GM12878 (cell line): ENCODE data around the gene SELENOK.

Experiments used
- CEBPB ChIP-seq, 2 experiments: fragments of 150-350 bp in 1 of 2; IDR thresholded peaks; 2 replicates each; pipeline ENCODE4 v1.6.1; 2012 to 2014; ENCODE audit warnings: low read depth in 2 of 2, low read length in 2 of 2, borderline replicate concordance in 1 of 2, inconsistent platforms in 1 of 2
- CHD4 ChIP-seq: fragments of 200-600 bp; sonication (generic); IDR thresholded peaks from 2 replicates; pipeline ENCODE4 v1.6.1; 2016; ENCODE audit warnings: mild to moderate bottlenecking
- DPF2 ChIP-seq: fragments of 450-650 bp; IDR thresholded peaks from 2 replicates; pipeline ENCODE4 v1.6.1; 2017; ENCODE audit warnings: mild to moderate bottlenecking
- ETV6 ChIP-seq, 2 experiments: fragments of 450-650 bp in 1 of 2; IDR thresholded peaks in 1 of 2; conservative IDR thresholded peaks in 1 of 2; 2 replicates each; pipeline ENCODE4 v1.6.1; 2014; ENCODE audit warnings: antibody characterized with exemption in 1 of 2, borderline replicate concordance in 1 of 2, low read depth in 1 of 2, mild to moderate bottlenecking in 1 of 2, moderate library complexity in 1 of 2
- EZH2 ChIP-seq: IDR thresholded peaks from 2 replicates; pipeline ENCODE4 v1.6.1; 2012; ENCODE audit warnings: low read depth, mild to moderate bottlenecking, control low read depth, inconsistent platforms, low read length, borderline replicate concordance; ENCODE audit not compliant: control insufficient read depth
- POLR2A ChIP-seq: IDR thresholded peaks from 2 replicates; pipeline ENCODE4 v1.6.1; 2011; ENCODE audit warnings: low read depth, mild to moderate bottlenecking, low read length
- RB1 ChIP-seq: fragments of 450-650 bp; formaldehyde crosslinking; IDR thresholded peaks from 2 replicates; pipeline ENCODE4 v1.6.1; 2017; ENCODE audit warnings: mild to moderate bottlenecking, borderline replicate concordance
- RCOR1 ChIP-seq: conservative IDR thresholded peaks from 2 replicates; pipeline ENCODE4 v1.6.1; 2012; ENCODE audit warnings: low read depth, low read length, improper control_type of control experiment
- SMAD5 ChIP-seq: IDR thresholded peaks from 2 replicates; pipeline ENCODE4 v1.6.1; 2016; ENCODE audit warnings: antibody characterized with exemption, low read depth
- SP1 ChIP-seq: IDR thresholded peaks from one replicate; pipeline ENCODE4 v1.6.1; 2011; ENCODE audit warnings: low read depth, low read length
- TCF12 ChIP-seq: IDR thresholded peaks from 2 replicates; pipeline ENCODE4 v1.6.1; 2011; ENCODE audit warnings: low read depth, mild to moderate bottlenecking, low read length
- TF ChIP-seq, protein P1 (sequence below), 3 experiments: IDR thresholded peaks in 2 of 3; conservative IDR thresholded peaks in 1 of 3; 2 replicates each; pipeline ENCODE4 v1.5.1; 2011; ENCODE audit warnings: low read depth in 3 of 3, low read length in 3 of 3, mild to moderate bottlenecking in 3 of 3, control low read depth in 2 of 3, moderate library complexity in 2 of 3, inconsistent platforms in 1 of 3, mixed read lengths in 1 of 3; ENCODE audit not compliant: control insufficient read depth in 2 of 3, insufficient read depth in 1 of 3; ENCODE audit errors: extremely low read depth in 1 of 3

DNA sequence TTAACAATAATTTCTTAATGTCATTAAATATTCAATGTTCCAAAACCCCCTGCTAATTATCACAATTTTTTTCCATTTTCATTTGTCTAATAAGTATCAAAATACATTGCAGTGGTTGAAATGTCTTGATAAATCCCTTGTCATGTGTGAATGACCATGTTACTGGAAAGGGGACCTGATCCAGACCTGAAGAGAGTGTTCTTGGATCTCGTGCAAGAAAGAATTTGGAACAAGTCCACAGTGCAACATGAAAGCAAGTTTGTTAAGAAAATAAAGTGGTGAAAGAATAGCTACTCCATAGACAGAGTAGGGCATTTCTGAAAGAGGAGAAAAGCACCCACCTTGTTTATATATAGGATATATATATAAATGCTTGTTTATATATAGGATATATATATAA, 10.4 kb upstream of the SELENOK start:
- TF ChIP-seq SMAD5 (no peak), POLR2A (no peak), TCF12 (no peak), CHD4 (no peak), EZH2 (no peak), RB1 (no peak), SP1 (no peak), RCOR1 (no peak), CEBPB (IDR thresholded peaks at IDR 0.05; ENCODE audit: borderline replicate concordance in 1 of 2, low read depth in 2 of 2, low read length in 2 of 2) (no peak), DPF2 (no peak), ETV6 (conservative IDR thresholded peaks at IDR 0.05 in 1 of 2, IDR thresholded peaks at IDR 0.05 in 1 of 2; ENCODE audit: borderline replicate concordance in 1 of 2, low read depth in 1 of 2) (no peak)
- TF ChIP-seq, protein P1, sequence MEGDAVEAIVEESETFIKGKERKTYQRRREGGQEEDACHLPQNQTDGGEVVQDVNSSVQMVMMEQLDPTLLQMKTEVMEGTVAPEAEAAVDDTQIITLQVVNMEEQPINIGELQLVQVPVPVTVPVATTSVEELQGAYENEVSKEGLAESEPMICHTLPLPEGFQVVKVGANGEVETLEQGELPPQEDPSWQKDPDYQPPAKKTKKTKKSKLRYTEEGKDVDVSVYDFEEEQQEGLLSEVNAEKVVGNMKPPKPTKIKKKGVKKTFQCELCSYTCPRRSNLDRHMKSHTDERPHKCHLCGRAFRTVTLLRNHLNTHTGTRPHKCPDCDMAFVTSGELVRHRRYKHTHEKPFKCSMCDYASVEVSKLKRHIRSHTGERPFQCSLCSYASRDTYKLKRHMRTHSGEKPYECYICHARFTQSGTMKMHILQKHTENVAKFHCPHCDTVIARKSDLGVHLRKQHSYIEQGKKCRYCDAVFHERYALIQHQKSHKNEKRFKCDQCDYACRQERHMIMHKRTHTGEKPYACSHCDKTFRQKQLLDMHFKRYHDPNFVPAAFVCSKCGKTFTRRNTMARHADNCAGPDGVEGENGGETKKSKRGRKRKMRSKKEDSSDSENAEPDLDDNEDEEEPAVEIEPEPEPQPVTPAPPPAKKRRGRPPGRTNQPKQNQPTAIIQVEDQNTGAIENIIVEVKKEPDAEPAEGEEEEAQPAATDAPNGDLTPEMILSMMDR (IDR thresholded peaks at IDR 0.05 in 2 of 3, conservative IDR thresholded peaks at IDR 0.05 in 1 of 3; ENCODE audit: control insufficient read depth in 2 of 3, extremely low read depth in 1 of 3, insufficient read depth in 1 of 3, low read depth in 3 of 3, low read length in 3 of 3), result no peak
